HAP-1 (cell line): ENCODE measurements around the gene NPC2.

Source experiments
- DNase-seq, 2 experiments: peaks; one replicate each; pipeline ENCODE4 v3.0.0-alpha.2; 2016 to 2020; ENCODE audit warnings: low spot score in 2 of 2
- H3K27me3 ChIP-seq: fragments of 250-450 bp; sonication (Bioruptor Pico); 2 replicates; pipeline ENCODE4 v1.5.1; 2020; ENCODE audit warnings: low read depth, mild to moderate bottlenecking, moderate library complexity
- H3K36me3 ChIP-seq: fragments of 250-450 bp; sonication (Bioruptor Pico); replicated peaks from 2 replicates; pipeline ENCODE4 v1.5.1; 2020; ENCODE audit warnings: mild to moderate bottlenecking
- H3K4me1 ChIP-seq: fragments of 250-450 bp; sonication (Bioruptor Pico); 2 replicates; pipeline ENCODE4 v1.5.1; 2020; ENCODE audit warnings: mild to moderate bottlenecking
- H3K4me3 ChIP-seq: fragments of 250-450 bp; sonication (Bioruptor Pico); 2 replicates; pipeline ENCODE4 v1.5.1; 2020; ENCODE audit warnings: mild to moderate bottlenecking, moderate library complexity
- H3K9me3 ChIP-seq: fragments of 250-450 bp; sonication (Bioruptor Pico); 2 replicates; pipeline ENCODE4 v1.5.1; 2020; ENCODE audit warnings: mild to moderate bottlenecking, moderate library complexity
- in situ Hi-C: fragments of 300-500 bp; cut with MboI; formaldehyde crosslinking; loops from 3 replicates; pipeline ENCODE4 v1.14.3; 2020; ENCODE audit warnings: low sequenced_read_pairs, inconsistent platforms, mixed read lengths

Gene NPC2

GRCh38 chr14:74527736-74528280 lies 34.7 kb upstream of the NPC2 start:
- DNase-seq = no peak
- Histone ChIP-seq H3K9me3 (no peaks in the 10 kb centered on the region), H3K36me3 (no peaks in the 10 kb centered on the region), H3K27me3 (peaks cover 11% of the 10 kb centered on the region), H3K4me1 (peaks cover 6% of the 10 kb centered on the region), H3K4me3 (no peak overlapping the region)
- in situ Hi-C loops = no loop called here

- no peaks in the 10 kb centered on the region for H3K9me3 ChIP-seq
- peaks cover 11% of the 10 kb centered on the region for H3K27me3 ChIP-seq
- DNase-seq = no peak
- no peak overlapping the region for H3K4me3 ChIP-seq
- in situ Hi-C loops = no loop called here
- H3K36me3 ChIP-seq = no peaks in the 10 kb centered on the region
- H3K4me1 ChIP-seq = peaks cover 6% of the 10 kb centered on the region
Measured at GRCh38 chr14:74526854-74527585, 33.9 kb upstream of the NPC2 start.

- no peak overlapping the region for H3K4me3 ChIP-seq
- no peaks in the 10 kb centered on the region for H3K9me3 ChIP-seq
- in situ Hi-C loops = no loop called here
- H3K27me3 ChIP-seq = peaks cover 17% of the 10 kb centered on the region
- no peaks in the 10 kb centered on the region for H3K4me1 ChIP-seq
- no peaks in the 10 kb centered on the region for H3K36me3 ChIP-seq
- no peak for DNase-seq
Measured at GRCh38 chr14:74525361-74525851, 32.3 kb upstream of the NPC2 start.

- in situ Hi-C loops = no loop called here
- H3K4me3 ChIP-seq = no peak overlapping the region
- H3K4me1 ChIP-seq = no peaks in the 10 kb centered on the region
- no peak for DNase-seq
- H3K9me3 ChIP-seq = no peaks in the 10 kb centered on the region
- no peaks in the 10 kb centered on the region for H3K36me3 ChIP-seq
- peaks cover 17% of the 10 kb centered on the region for H3K27me3 ChIP-seq
Measured at GRCh38 chr14:74524812-74525135, 31.7 kb upstream of the NPC2 start.

- Histone ChIP-seq H3K4me1 (no peaks in the 10 kb centered on the region), H3K9me3 (no peaks in the 10 kb centered on the region), H3K36me3 (no peaks in the 10 kb centered on the region), H3K27me3 (peaks cover 17% of the 10 kb centered on the region), H3K4me3 (no peak overlapping the region)
- DNase-seq = no peak
- in situ Hi-C loops = no loop called here
Measured at GRCh38 chr14:74524076-74524811, 31.1 kb upstream of the NPC2 start.

- peaks cover 17% of the 10 kb centered on the region for H3K27me3 ChIP-seq
- H3K4me3 ChIP-seq = no peak overlapping the region
- no peaks in the 10 kb centered on the region for H3K4me1 ChIP-seq
- no peaks in the 10 kb centered on the region for H3K36me3 ChIP-seq
- in situ Hi-C loops = no loop called here
- H3K9me3 ChIP-seq = no peaks in the 10 kb centered on the region
- no peak for DNase-seq
Measured at GRCh38 chr14:74522740-74523139, 29.6 kb upstream of the NPC2 start.

- in situ Hi-C loops = no loop called here
- Histone ChIP-seq H3K4me1 (no peaks in the 10 kb centered on the region), H3K4me3 (no peak overlapping the region), H3K27me3 (peaks cover 17% of the 10 kb centered on the region), H3K9me3 (no peaks in the 10 kb centered on the region), H3K36me3 (no peaks in the 10 kb centered on the region)
- DNase-seq = no peak
Measured at GRCh38 chr14:74521756-74522155, 28.7 kb upstream of the NPC2 start.

- peaks cover 10% of the 10 kb centered on the region for H3K27me3 ChIP-seq
Measured at GRCh38 chr14:74519316-74520074, 26.4 kb upstream of the NPC2 start.

GRCh38 chr14:74518221-74518620 lies 25.1 kb upstream of the NPC2 start:
- Histone ChIP-seq H3K9me3 (no peaks in the 10 kb centered on the region), H3K4me3 (no peak overlapping the region), H3K4me1 (no peaks in the 10 kb centered on the region), H3K36me3 (no peaks in the 10 kb centered on the region), H3K27me3 (peaks cover 6% of the 10 kb centered on the region)
- in situ Hi-C loops = no loop called here
- no peak for DNase-seq

More at GRCh38 chr14:74519316-74520074, 26.4 kb upstream of the NPC2 start:
- DNase-seq = no peak
- Histone ChIP-seq H3K9me3 (no peaks in the 10 kb centered on the region), H3K36me3 (no peaks in the 10 kb centered on the region), H3K4me1 (no peaks in the 10 kb centered on the region), H3K4me3 (no peak overlapping the region)
- in situ Hi-C loops = no loop called here

GRCh38 chr14:74517731-74518130 lies 24.6 kb upstream of the NPC2 start:
- Histone ChIP-seq H3K36me3 (no peaks in the 10 kb centered on the region), H3K4me3 (no peak overlapping the region), H3K4me1 (no peaks in the 10 kb centered on the region), H3K9me3 (no peaks in the 10 kb centered on the region), H3K27me3 (peaks cover 6% of the 10 kb centered on the region)
- in situ Hi-C loops = no loop called here
- DNase-seq = no peak

- H3K36me3 ChIP-seq = no peaks in the 10 kb centered on the region
- DNase-seq = peak in 1 of 2 experiments; percentile 25
- H3K4me1 ChIP-seq = no peaks in the 10 kb centered on the region
- H3K9me3 ChIP-seq = no peaks in the 10 kb centered on the region
- in situ Hi-C loops = no loop called here
- peaks cover 6% of the 10 kb centered on the region; the same call in 1 of the 2 replicates for H3K27me3 ChIP-seq
- no peak overlapping the region for H3K4me3 ChIP-seq
Measured at GRCh38 chr14:74516451-74517160, 23.5 kb upstream of the NPC2 start.

- no peak for DNase-seq
- in situ Hi-C loops = no loop called here
- Histone ChIP-seq H3K4me3 (no peak overlapping the region), H3K4me1 (no peaks in the 10 kb centered on the region), H3K9me3 (no peaks in the 10 kb centered on the region), H3K27me3 (peaks cover 2% of the 10 kb centered on the region; the same call in 1 of the 2 replicates), H3K36me3 (no peaks in the 10 kb centered on the region)
Measured at GRCh38 chr14:74515891-74516412, 22.8 kb upstream of the NPC2 start.

GRCh38 chr14:74514471-74514941 lies 21.4 kb upstream of the NPC2 start:
- no peaks in the 10 kb centered on the region for H3K36me3 ChIP-seq
- H3K4me1 ChIP-seq = no peaks in the 10 kb centered on the region
- no peaks in the 10 kb centered on the region for H3K27me3 ChIP-seq
- in situ Hi-C loops = no loop called here
- no peak overlapping the region for H3K4me3 ChIP-seq
- DNase-seq = peak in 1 of 2 experiments; percentile 25
- no peaks in the 10 kb centered on the region for H3K9me3 ChIP-seq
